Measurements from ENCODE around the gene GFI1B. TPM values are rescaled to one million over a fixed set of nuclear protein-coding genes. Genes with fewer than 3 reads are reported as not detected.

GFI1B gene
- total RNA-seq, 1 experiment from 2014 or later, result 0.77 TPM

- POLR2A ChIA-PET, result no interaction called here
- H3K27ac Mint-ChIP-seq, result no peak overlapping the region
- H3K9me3 Mint-ChIP-seq, result peaks cover 10% of the 10 kb centered on the region
- no peak overlapping the region for H3K4me3 Mint-ChIP-seq
- TF ChIP-seq, protein P1, sequence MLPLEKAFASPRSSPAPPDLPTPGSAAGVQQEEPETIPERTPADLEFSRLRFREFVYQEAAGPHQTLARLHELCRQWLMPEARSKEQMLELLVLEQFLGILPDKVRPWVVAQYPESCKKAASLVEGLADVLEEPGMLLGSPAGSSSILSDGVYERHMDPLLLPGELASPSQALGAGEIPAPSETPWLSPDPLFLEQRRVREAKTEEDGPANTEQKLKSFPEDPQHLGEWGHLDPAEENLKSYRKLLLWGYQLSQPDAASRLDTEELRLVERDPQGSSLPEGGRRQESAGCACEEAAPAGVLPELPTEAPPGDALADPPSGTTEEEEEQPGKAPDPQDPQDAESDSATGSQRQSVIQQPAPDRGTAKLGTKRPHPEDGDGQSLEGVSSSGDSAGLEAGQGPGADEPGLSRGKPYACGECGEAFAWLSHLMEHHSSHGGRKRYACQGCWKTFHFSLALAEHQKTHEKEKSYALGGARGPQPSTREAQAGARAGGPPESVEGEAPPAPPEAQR (CRISPR knock-in tag; IDR thresholded peaks at IDR 0.05), result no peak
- no peak for TF ChIP-seq ETV6 (CRISPR knock-in tag; IDR thresholded peaks at IDR 0.05)
- no peak for TF ChIP-seq GTF2I (CRISPR knock-in tag; conservative IDR thresholded peaks at IDR 0.05)
- no peak for DNase-seq (ENCODE audit: low spot score)
- peaks cover 11% of the 10 kb centered on the region for H3K27me3 Mint-ChIP-seq (ENCODE audit: low read depth)
- H3K36me3 Mint-ChIP-seq, result no peaks in the 10 kb centered on the region
- ATAC-seq, result no peak
- no peaks in the 10 kb centered on the region for H3K4me1 Mint-ChIP-seq
- CTCF ChIA-PET, result interaction anchor here (1.1 kb wide), 1 partner anchor 17 kb away, joined by 3 read pairs; no protein-coding TSS in a partner anchor
Measured at GRCh38 chr9:132955768-132956167, 22.7 kb upstream of the GFI1B start.

DNA sequence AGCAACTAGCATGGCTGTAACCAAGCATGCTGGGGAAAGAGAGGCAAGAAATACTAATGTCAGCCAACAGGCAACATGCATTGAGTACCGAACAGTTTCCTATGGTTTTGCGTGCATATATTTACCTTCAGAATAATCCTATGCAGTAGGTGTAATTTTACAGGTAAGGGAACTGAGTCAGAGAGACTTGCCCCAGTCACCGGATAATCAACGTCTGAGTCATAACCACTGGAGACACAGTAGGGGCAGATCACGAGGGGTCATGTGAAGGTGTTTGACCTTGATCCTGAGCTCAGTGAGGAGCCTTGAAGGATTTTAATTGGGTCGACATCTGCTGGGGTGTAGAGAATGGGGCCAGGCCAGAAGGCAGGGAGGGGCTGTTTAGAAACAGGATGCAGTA, 20.7 kb upstream of the GFI1B start:
- no peak overlapping the region for H3K4me3 Mint-ChIP-seq
- H3K4me1 Mint-ChIP-seq, result no peaks in the 10 kb centered on the region
- peaks cover 10% of the 10 kb centered on the region for H3K9me3 Mint-ChIP-seq
- ChIA-PET CTCF (no interaction called here), POLR2A (no interaction called here)
- no peak for TF ChIP-seq TEAD4 (CRISPR knock-in tag; IDR thresholded peaks at IDR 0.05)
- TF ChIP-seq ZMAT4 (CRISPR knock-in tag; IDR thresholded peaks at IDR 0.05), result no peak
- no peak for TF ChIP-seq ZNF263 (CRISPR knock-in tag; IDR thresholded peaks at IDR 0.05; ENCODE audit: low read depth)
- TF ChIP-seq E2F5 (CRISPR knock-in tag; IDR thresholded peaks at IDR 0.05), result no peak
- TF ChIP-seq NR2C2 (CRISPR knock-in tag; IDR thresholded peaks at IDR 0.05), result no peak
- no peak for TF ChIP-seq ZNF121 (CRISPR knock-in tag; IDR thresholded peaks at IDR 0.05)
- TF ChIP-seq MAX (CRISPR knock-in tag; IDR thresholded peaks at IDR 0.05), result no peak
- TF ChIP-seq, protein P2, sequence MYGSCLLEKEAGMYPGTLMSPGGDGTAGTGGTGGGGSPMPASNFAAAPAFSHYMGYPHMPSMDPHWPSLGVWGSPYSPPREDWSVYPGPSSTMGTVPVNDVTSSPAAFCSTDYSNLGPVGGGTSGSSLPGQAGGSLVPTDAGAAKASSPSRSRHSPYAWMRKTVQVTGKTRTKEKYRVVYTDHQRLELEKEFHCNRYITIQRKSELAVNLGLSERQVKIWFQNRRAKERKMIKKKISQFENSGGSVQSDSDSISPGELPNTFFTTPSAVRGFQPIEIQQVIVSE (CRISPR knock-in tag; IDR thresholded peaks at IDR 0.05; ENCODE audit: borderline replicate concordance), result no peak
- no peaks in the 10 kb centered on the region for H3K36me3 Mint-ChIP-seq
- no peak for ATAC-seq
- H3K27ac Mint-ChIP-seq, result no peak overlapping the region
- peaks cover 15% of the 10 kb centered on the region for H3K27me3 Mint-ChIP-seq (ENCODE audit: low read depth)
- no peak for DNase-seq (ENCODE audit: low spot score)

- peaks cover 6% of the 10 kb centered on the region; the same call in 1 of the 2 replicates for H3K9me3 Mint-ChIP-seq
- POLR2A ChIA-PET, result no interaction called here
- TF ChIP-seq NFYB (CRISPR knock-in tag; conservative IDR thresholded peaks at IDR 0.05; ENCODE audit: low read depth) (no peak), NR3C1 (CRISPR knock-in tag; conservative IDR thresholded peaks at IDR 0.05; ENCODE audit: low read depth) (no peak), ZNF232 (CRISPR knock-in tag; IDR thresholded peaks at IDR 0.05) (no peak), MXD4 (CRISPR knock-in tag; IDR thresholded peaks at IDR 0.05; ENCODE audit: borderline replicate concordance) (no peak), STAT6 (CRISPR knock-in tag; conservative IDR thresholded peaks at IDR 0.05; ENCODE audit: low read depth) (no peak), TEAD4 (CRISPR knock-in tag; IDR thresholded peaks at IDR 0.05) (no peak), RELA (CRISPR knock-in tag; IDR thresholded peaks at IDR 0.05; ENCODE audit: borderline replicate concordance) (no peak)
- TF ChIP-seq, protein P3, sequence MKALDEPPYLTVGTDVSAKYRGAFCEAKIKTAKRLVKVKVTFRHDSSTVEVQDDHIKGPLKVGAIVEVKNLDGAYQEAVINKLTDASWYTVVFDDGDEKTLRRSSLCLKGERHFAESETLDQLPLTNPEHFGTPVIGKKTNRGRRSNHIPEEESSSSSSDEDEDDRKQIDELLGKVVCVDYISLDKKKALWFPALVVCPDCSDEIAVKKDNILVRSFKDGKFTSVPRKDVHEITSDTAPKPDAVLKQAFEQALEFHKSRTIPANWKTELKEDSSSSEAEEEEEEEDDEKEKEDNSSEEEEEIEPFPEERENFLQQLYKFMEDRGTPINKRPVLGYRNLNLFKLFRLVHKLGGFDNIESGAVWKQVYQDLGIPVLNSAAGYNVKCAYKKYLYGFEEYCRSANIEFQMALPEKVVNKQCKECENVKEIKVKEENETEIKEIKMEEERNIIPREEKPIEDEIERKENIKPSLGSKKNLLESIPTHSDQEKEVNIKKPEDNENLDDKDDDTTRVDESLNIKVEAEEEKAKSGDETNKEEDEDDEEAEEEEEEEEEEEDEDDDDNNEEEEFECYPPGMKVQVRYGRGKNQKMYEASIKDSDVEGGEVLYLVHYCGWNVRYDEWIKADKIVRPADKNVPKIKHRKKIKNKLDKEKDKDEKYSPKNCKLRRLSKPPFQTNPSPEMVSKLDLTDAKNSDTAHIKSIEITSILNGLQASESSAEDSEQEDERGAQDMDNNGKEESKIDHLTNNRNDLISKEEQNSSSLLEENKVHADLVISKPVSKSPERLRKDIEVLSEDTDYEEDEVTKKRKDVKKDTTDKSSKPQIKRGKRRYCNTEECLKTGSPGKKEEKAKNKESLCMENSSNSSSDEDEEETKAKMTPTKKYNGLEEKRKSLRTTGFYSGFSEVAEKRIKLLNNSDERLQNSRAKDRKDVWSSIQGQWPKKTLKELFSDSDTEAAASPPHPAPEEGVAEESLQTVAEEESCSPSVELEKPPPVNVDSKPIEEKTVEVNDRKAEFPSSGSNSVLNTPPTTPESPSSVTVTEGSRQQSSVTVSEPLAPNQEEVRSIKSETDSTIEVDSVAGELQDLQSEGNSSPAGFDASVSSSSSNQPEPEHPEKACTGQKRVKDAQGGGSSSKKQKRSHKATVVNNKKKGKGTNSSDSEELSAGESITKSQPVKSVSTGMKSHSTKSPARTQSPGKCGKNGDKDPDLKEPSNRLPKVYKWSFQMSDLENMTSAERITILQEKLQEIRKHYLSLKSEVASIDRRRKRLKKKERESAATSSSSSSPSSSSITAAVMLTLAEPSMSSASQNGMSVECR (CRISPR knock-in tag; IDR thresholded peaks at IDR 0.05; ENCODE audit: borderline replicate concordance), result no peak
Measured at GRCh38 chr9:132961002-132961401, 17.5 kb upstream of the GFI1B start.

More at GRCh38 chr9:132961002-132961401, 17.5 kb upstream of the GFI1B start:
- Mint-ChIP-seq H3K27me3 (ENCODE audit: low read depth) (peaks cover 9% of the 10 kb centered on the region), H3K4me1 (no peaks in the 10 kb centered on the region), H3K4me3 (no peak overlapping the region), H3K27ac (no peak overlapping the region), H3K36me3 (no peaks in the 10 kb centered on the region)
- ATAC-seq (no peak), DNase-seq (ENCODE audit: low spot score) (no peak)
- CTCF ChIA-PET, result no interaction called here

All from WTC11 (cell line).